ENCODE measurements around the gene ABCD1. TPM values are rescaled to one million over a fixed set of nuclear protein-coding genes. Genes with fewer than 3 reads are reported as not detected.
A peak's percentile ranks its signal among the peaks of the same experiment; 100 is the strongest.

ABCD1 gene
- total and polyA plus RNA-seq, 3 experiments from 2014 or later = 3.4 to 4.1 (median 3.9) TPM

- no peaks in the 10 kb centered on the region for H3K36me3 Mint-ChIP-seq
- peaks cover 0 to 2% of the 10 kb centered on the region in 2 donors for H3K27me3 Mint-ChIP-seq
- DNase-seq = peak in 1 of 5 donors; percentile 20
- no peak overlapping the region for H3K27ac ChIP-seq (ENCODE audit: low read depth, low read length)
- H3K27me3 ChIP-seq (ENCODE audit: insufficient read depth, low read length, poor library complexity, severe bottlenecking) = no peaks in the 10 kb centered on the region
- CTCF ChIA-PET = no interaction called here
- no peaks in the 10 kb centered on the region for H3K9me3 Mint-ChIP-seq
- no peak overlapping the region for H3K4me3 Mint-ChIP-seq
- H3K36me3 ChIP-seq (ENCODE audit: insufficient read depth, low read length) = no peaks in the 10 kb centered on the region
- POLR2A ChIA-PET = no interaction called here
- H3K4me1 Mint-ChIP-seq = no peaks in the 10 kb centered on the region
- no peak overlapping the region for H3K27ac Mint-ChIP-seq
- no peaks in the 10 kb centered on the region for H3K4me1 ChIP-seq (ENCODE audit: insufficient read depth, low read length)
- H3K9me3 ChIP-seq (ENCODE audit: low read length) = no peaks in the 10 kb centered on the region
- H3K4me3 ChIP-seq (ENCODE audit: low read length) = no peak overlapping the region
These were observed 50.1 kb downstream of the ABCD1 start for GRCh38 chrX:153774576-153775292.

DNA sequence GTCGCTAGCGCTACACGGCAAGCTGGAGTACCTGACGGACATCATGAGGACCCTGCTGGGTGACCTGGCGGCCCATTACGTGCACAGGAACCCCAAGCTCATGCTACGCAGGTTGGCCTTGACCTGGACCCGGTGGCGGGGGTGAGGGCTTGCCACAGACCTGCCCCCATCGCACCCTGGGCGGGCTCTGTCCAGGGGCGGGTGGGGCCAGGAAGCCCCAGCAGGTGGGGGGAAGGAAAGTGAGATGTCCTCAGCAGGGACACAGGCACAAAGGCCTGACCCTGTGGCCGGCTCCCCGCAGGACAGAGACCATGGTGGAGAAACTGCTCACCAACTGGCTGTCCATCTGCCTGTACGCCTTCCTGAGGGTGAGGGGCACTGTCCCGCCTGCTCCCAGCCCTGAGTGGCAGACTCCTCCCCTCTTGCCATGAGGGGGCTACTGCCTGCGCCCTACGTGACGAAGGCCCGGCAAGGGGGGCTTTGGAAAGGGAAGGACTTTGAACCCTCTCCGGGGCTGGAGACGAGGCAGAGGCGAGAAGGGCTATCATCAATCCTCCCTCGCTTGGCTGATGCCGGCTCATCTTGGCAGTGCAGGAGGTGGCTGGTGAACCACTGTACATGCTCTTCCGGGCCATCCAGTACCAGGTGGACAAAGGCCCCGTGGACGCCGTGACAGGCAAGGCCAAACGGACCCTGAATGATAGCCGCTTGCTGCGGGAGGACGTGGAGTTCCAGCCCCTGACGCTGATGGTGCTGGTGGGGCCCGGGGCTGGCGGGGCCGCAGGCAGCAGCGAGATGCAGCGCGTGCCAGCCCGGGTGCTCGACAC lies 50.9 kb downstream of the ABCD1 start:
- no peak overlapping the region for H3K27ac ChIP-seq (ENCODE audit: low read depth, low read length)
- no peaks in the 10 kb centered on the region for H3K4me1 ChIP-seq (ENCODE audit: insufficient read depth, low read length)
- ChIA-PET CTCF (no interaction called here), POLR2A (no interaction called here)
- no peak overlapping the region for H3K27ac Mint-ChIP-seq
- peaks cover 0 to 5% of the 10 kb centered on the region in 2 donors for H3K27me3 Mint-ChIP-seq
- H3K4me3 Mint-ChIP-seq = no peak overlapping the region
- H3K36me3 ChIP-seq (ENCODE audit: insufficient read depth, low read length) = no peaks in the 10 kb centered on the region
- peaks cover 0 to 2% (median 0%) of the 10 kb centered on the region in 3 donors for H3K4me1 Mint-ChIP-seq
- H3K9me3 ChIP-seq (ENCODE audit: low read length) = no peaks in the 10 kb centered on the region
- H3K36me3 Mint-ChIP-seq = no peaks in the 10 kb centered on the region
- peak in 1 of 5 donors; percentile 28 for DNase-seq
- H3K4me3 ChIP-seq (ENCODE audit: low read length) = no peak overlapping the region
- H3K9me3 Mint-ChIP-seq = no peaks in the 10 kb centered on the region
- no peaks in the 10 kb centered on the region for H3K27me3 ChIP-seq (ENCODE audit: insufficient read depth, low read length, poor library complexity, severe bottlenecking)

DNA sequence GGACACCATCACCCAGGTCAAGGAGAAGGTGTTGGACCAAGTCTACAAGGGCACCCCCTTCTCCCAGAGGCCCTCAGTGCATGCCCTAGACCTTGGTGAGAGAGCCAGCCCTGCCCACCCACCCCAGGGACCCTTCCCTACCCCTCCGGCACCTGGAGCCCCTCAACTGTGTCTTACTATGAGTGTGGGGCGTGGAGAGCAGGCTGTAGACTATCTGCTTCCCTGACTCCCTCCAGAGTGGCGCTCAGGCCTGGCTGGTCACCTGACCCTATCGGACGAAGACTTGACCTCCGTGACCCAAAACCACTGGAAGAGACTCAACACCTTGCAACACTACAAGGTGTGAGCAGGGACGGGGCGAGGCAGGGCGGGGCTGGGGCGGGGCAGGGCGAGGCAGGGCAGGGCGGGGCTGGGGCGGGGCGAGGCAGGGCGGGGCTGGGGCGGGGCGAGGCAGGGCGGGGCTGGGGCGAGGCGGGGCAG lies 51.5 kb downstream of the ABCD1 start:
- DNase-seq = peak in 1 of 5 donors; percentile 27
- Histone ChIP-seq H3K4me1 (ENCODE audit: insufficient read depth, low read length) (no peaks in the 10 kb centered on the region), H3K27me3 (ENCODE audit: insufficient read depth, low read length, poor library complexity, severe bottlenecking) (no peaks in the 10 kb centered on the region), H3K27ac (ENCODE audit: low read depth, low read length) (no peak overlapping the region), H3K36me3 (ENCODE audit: insufficient read depth, low read length) (no peaks in the 10 kb centered on the region), H3K9me3 (ENCODE audit: low read length) (no peaks in the 10 kb centered on the region), H3K4me3 (ENCODE audit: low read length) (no peak overlapping the region)
- Mint-ChIP-seq H3K4me3 (no peak overlapping the region), H3K36me3 (no peaks in the 10 kb centered on the region), H3K27me3 (peaks cover 0 to 5% of the 10 kb centered on the region in 2 donors), H3K4me1 (peaks cover 0 to 2% (median 0%) of the 10 kb centered on the region in 3 donors), H3K9me3 (no peaks in the 10 kb centered on the region), H3K27ac (no peak overlapping the region)
- CTCF ChIA-PET = no interaction called here
- POLR2A ChIA-PET = no interaction called here

- H3K27me3 Mint-ChIP-seq = peaks cover 0 to 5% of the 10 kb centered on the region in 2 donors
- no peak overlapping the region for H3K27ac Mint-ChIP-seq
- H3K4me3 ChIP-seq (ENCODE audit: low read length) = no peak overlapping the region
- no peaks in the 10 kb centered on the region for H3K27me3 ChIP-seq (ENCODE audit: insufficient read depth, low read length, poor library complexity, severe bottlenecking)
- peaks cover 0 to 2% (median 0%) of the 10 kb centered on the region in 3 donors for H3K4me1 Mint-ChIP-seq
- DNase-seq = no peak
- no peaks in the 10 kb centered on the region for H3K36me3 ChIP-seq (ENCODE audit: insufficient read depth, low read length)
- H3K27ac ChIP-seq (ENCODE audit: low read depth, low read length) = no peak overlapping the region
- no peaks in the 10 kb centered on the region for H3K4me1 ChIP-seq (ENCODE audit: insufficient read depth, low read length)
- H3K4me3 Mint-ChIP-seq = no peak overlapping the region
- ChIA-PET POLR2A (no interaction called here), CTCF (no interaction called here)
- H3K36me3 Mint-ChIP-seq = no peaks in the 10 kb centered on the region
- no peaks in the 10 kb centered on the region for H3K9me3 ChIP-seq (ENCODE audit: low read length)
- no peaks in the 10 kb centered on the region for H3K9me3 Mint-ChIP-seq
These were observed 52.0 kb downstream of the ABCD1 start for GRCh38 chrX:153776611-153777045.

GRCh38 chrX:153777261-153778090 lies 52.8 kb downstream of the ABCD1 start:
- Histone ChIP-seq H3K4me1 (ENCODE audit: insufficient read depth, low read length) (no peaks in the 10 kb centered on the region), H3K36me3 (ENCODE audit: insufficient read depth, low read length) (no peaks in the 10 kb centered on the region), H3K9me3 (ENCODE audit: low read length) (no peaks in the 10 kb centered on the region), H3K27ac (ENCODE audit: low read depth, low read length) (no peak overlapping the region), H3K4me3 (ENCODE audit: low read length) (no peak overlapping the region), H3K27me3 (ENCODE audit: insufficient read depth, low read length, poor library complexity, severe bottlenecking) (no peaks in the 10 kb centered on the region)
- peaks cover 0 to 2% (median 0%) of the 10 kb centered on the region in 3 donors for H3K4me1 Mint-ChIP-seq
- H3K4me3 Mint-ChIP-seq = no peak overlapping the region
- H3K36me3 Mint-ChIP-seq = no peaks in the 10 kb centered on the region
- ChIA-PET POLR2A (no interaction called here), CTCF (interaction anchor here (1.3 kb wide), 1 partner anchor 10 kb away, joined by 3 read pairs; no protein-coding TSS in a partner anchor)
- no peak overlapping the region for H3K27ac Mint-ChIP-seq
- peaks cover 0 to 5% of the 10 kb centered on the region in 2 donors for H3K27me3 Mint-ChIP-seq
- peak in 1 of 5 donors; percentile 16 for DNase-seq
- no peaks in the 10 kb centered on the region for H3K9me3 Mint-ChIP-seq

GRCh38 chrX:153778181-153778580 lies 53.5 kb downstream of the ABCD1 start:
- H3K4me3 Mint-ChIP-seq = no peak overlapping the region
- Histone ChIP-seq H3K36me3 (ENCODE audit: insufficient read depth, low read length) (no peaks in the 10 kb centered on the region), H3K4me1 (ENCODE audit: insufficient read depth, low read length) (no peaks in the 10 kb centered on the region), H3K4me3 (ENCODE audit: low read length) (no peak overlapping the region), H3K9me3 (ENCODE audit: low read length) (no peaks in the 10 kb centered on the region), H3K27me3 (ENCODE audit: insufficient read depth, low read length, poor library complexity, severe bottlenecking) (no peaks in the 10 kb centered on the region), H3K27ac (ENCODE audit: low read depth, low read length) (no peak overlapping the region)
- CTCF ChIA-PET = interaction anchor here (1.3 kb wide), 1 partner anchor 9 kb away, joined by 3 read pairs; no protein-coding TSS in a partner anchor
- peaks cover 0 to 5% of the 10 kb centered on the region in 2 donors for H3K27me3 Mint-ChIP-seq
- H3K27ac Mint-ChIP-seq = peak overlapping the region in 1 of 8 donors; percentile 87
- POLR2A ChIA-PET = no interaction called here
- DNase-seq = peak in 1 of 5 donors; percentile 3
- H3K36me3 Mint-ChIP-seq = no peaks in the 10 kb centered on the region
- H3K9me3 Mint-ChIP-seq = no peaks in the 10 kb centered on the region
- peaks cover 0 to 2% (median 0%) of the 10 kb centered on the region in 3 donors for H3K4me1 Mint-ChIP-seq

GRCh38 chrX:153778684-153779101 lies 54.0 kb downstream of the ABCD1 start:
- CTCF ChIA-PET = no interaction called here
- no peaks in the 10 kb centered on the region for H3K36me3 ChIP-seq (ENCODE audit: insufficient read depth, low read length)
- H3K4me3 ChIP-seq (ENCODE audit: low read length) = no peak overlapping the region
- H3K9me3 ChIP-seq (ENCODE audit: low read length) = no peaks in the 10 kb centered on the region
- Mint-ChIP-seq H3K9me3 (no peaks in the 10 kb centered on the region), H3K27me3 (peaks cover 0 to 5% of the 10 kb centered on the region in 2 donors), H3K4me3 (no peak overlapping the region), H3K27ac (peak overlapping the region in 1 of 8 donors; percentile 87), H3K4me1 (peaks cover 0 to 2% (median 0%) of the 10 kb centered on the region in 3 donors), H3K36me3 (peaks cover 0 to 1% (median 0%) of the 10 kb centered on the region in 3 donors)
- no peaks in the 10 kb centered on the region for H3K27me3 ChIP-seq (ENCODE audit: insufficient read depth, low read length, poor library complexity, severe bottlenecking)
- H3K4me1 ChIP-seq (ENCODE audit: insufficient read depth, low read length) = no peaks in the 10 kb centered on the region
- H3K27ac ChIP-seq (ENCODE audit: low read depth, low read length) = no peak overlapping the region
- POLR2A ChIA-PET = no interaction called here
- peak in 1 of 5 donors; percentile 3 for DNase-seq
